GM12878 (cell line): ENCODE data around the gene ICE2. TPM values are rescaled to one million over a fixed set of nuclear protein-coding genes. Genes with fewer than 3 reads are reported as not detected.

Source experiments
- ATAC-seq: fragments of 200-7000 bp; cut with Tn5 transposase; 3 replicates; pipeline ENCODE4 v1.9.1; 2020; ENCODE audit warnings: mild to moderate bottlenecking, moderate library complexity
- BruUV-seq: library from RNA; stranded (reverse); fragments of 400-500 nt; replicated peaks from 2 replicates; lab custom pipeline; 2021; lab: Mats Ljungman, UMichigan
- CTCF ChIA-PET: fragments of 300-600 bp; sonication (Branson Sonifier 250); formaldehyde crosslinking; extraction: SDS; loops from one replicate; lab custom pipeline; 2021; ENCODE audit warnings: inconsistent platforms; lab: Yijun Ruan, JAX
- POLR2A ChIA-PET: fragments of 350-600 bp; formaldehyde crosslinking; extraction: SDS; loops from one replicate; lab custom pipeline; 2021; ENCODE audit warnings: inconsistent platforms; lab: Charles Lee
- RAD21 ChIA-PET: fragments of 300-600 bp; sonication (Branson Sonifier 250); formaldehyde crosslinking; loops from one replicate; lab custom pipeline; 2023; ENCODE audit warnings: antibody characterized with exemption; ENCODE audit not compliant: unreplicated experiment; lab: Charles Lee
- SMC1A ChIA-PET: fragments of 300-600 bp; sonication (Branson Sonifier 250); formaldehyde crosslinking; loops from one replicate; lab custom pipeline; 2023; ENCODE audit not compliant: unreplicated experiment, uncharacterized antibody; lab: Charles Lee
- DNase-seq: peaks from one replicate; pipeline ENCODE4 v3.0.0-alpha.2; 2011; ENCODE audit warnings: low read depth, low spot score
- FAIRE-seq: peaks from 3 replicates; lab custom pipeline; 2011; peaks lifted over from hg19 to GRCh38; lab: Jason Lieb, UNC
- H2AFZ ChIP-seq: 2 replicates; pipeline ENCODE4 v1.6.0; 2011; ENCODE audit warnings: low read depth, low read length, control low read depth; ENCODE audit not compliant: control insufficient read depth
- H3K27ac ChIP-seq: 2 replicates; pipeline ENCODE4 v1.5.1; 2011; ENCODE audit warnings: control low read depth; ENCODE audit not compliant: control insufficient read depth, insufficient read depth
- H3K27me3 ChIP-seq, 2 experiments: replicated peaks in 1 of 2; 2 replicates each; pipeline versions ENCODE4 v1.6.0 to v1.6.1; 2011; ENCODE audit warnings: low read length in 1 of 2; ENCODE audit not compliant: control insufficient read depth in 2 of 2, insufficient read depth in 2 of 2
- H3K36me3 ChIP-seq, 2 experiments: 2 replicates each; pipeline ENCODE4 v1.5.1; 2011; ENCODE audit warnings: low read length in 1 of 2; ENCODE audit not compliant: control insufficient read depth in 2 of 2, insufficient read depth in 2 of 2
- H3K4me1 ChIP-seq: 2 replicates; pipeline ENCODE4 v1.6.1; 2011; ENCODE audit warnings: mild to moderate bottlenecking, low read length, moderate library complexity, mixed read lengths; ENCODE audit not compliant: control insufficient read depth, insufficient read depth
- H3K4me2 ChIP-seq: 2 replicates; pipeline ENCODE4 v1.6.0; 2011; ENCODE audit warnings: control low read depth; ENCODE audit not compliant: control insufficient read depth, insufficient read depth
- H3K4me3 ChIP-seq: fragments of 200-600 bp; sonication (generic); 2 replicates; pipeline ENCODE4 v1.5.1; 2016
- H3K79me2 ChIP-seq: 2 replicates; pipeline ENCODE4 v1.6.0; 2011; ENCODE audit warnings: low read length; ENCODE audit not compliant: control insufficient read depth, insufficient read depth
- H3K9ac ChIP-seq: 2 replicates; pipeline ENCODE4 v1.8.0; 2011; ENCODE audit warnings: low read length, control low read depth, mixed read lengths; ENCODE audit not compliant: control insufficient read depth, insufficient read depth
- H3K9me3 ChIP-seq: replicated peaks from 3 replicates; pipeline ENCODE4 v1.5.1; 2011; ENCODE audit warnings: mild to moderate bottlenecking, low read length; ENCODE audit not compliant: control insufficient read depth, insufficient read depth
- H4K20me1 ChIP-seq: 2 replicates; pipeline ENCODE4 v1.6.0; 2011; ENCODE audit not compliant: control insufficient read depth, insufficient read depth
- BACH1 ChIP-seq: fragments of 450-650 bp; IDR thresholded peaks from 2 replicates; pipeline ENCODE4 v1.6.1; 2017; ENCODE audit warnings: mild to moderate bottlenecking, borderline replicate concordance
- EED ChIP-seq: sonication (generic); IDR thresholded peaks from 2 replicates; pipeline ENCODE4 v1.6.1; 2016; ENCODE audit warnings: antibody characterized with exemption, low read depth
- FOXM1 ChIP-seq: IDR thresholded peaks from 2 replicates; pipeline ENCODE4 v1.6.1; 2012; ENCODE audit warnings: low read depth, mild to moderate bottlenecking, inconsistent platforms, low read length, moderate library complexity
- GATAD2B ChIP-seq: fragments of 450-650 bp; conservative IDR thresholded peaks from 2 replicates; pipeline ENCODE4 v1.6.1; 2017; ENCODE audit warnings: low read depth, mild to moderate bottlenecking, moderate library complexity
- KDM1A ChIP-seq: fragments of 200-600 bp; sonication (generic); IDR thresholded peaks from 2 replicates; pipeline ENCODE4 v1.6.1; 2016; ENCODE audit warnings: borderline replicate concordance
- MYB ChIP-seq: fragments of 150-350 bp; IDR thresholded peaks from 2 replicates; pipeline ENCODE4 v1.6.1; 2014; ENCODE audit warnings: mild to moderate bottlenecking, low read depth, low read length, borderline replicate concordance
- NRF1 ChIP-seq: conservative IDR thresholded peaks from 2 replicates; pipeline ENCODE4 v1.6.1; 2011; ENCODE audit warnings: mild to moderate bottlenecking, low read depth, low read length, improper control_type of control experiment
- PAX8 ChIP-seq: fragments of 450-650 bp; IDR thresholded peaks from 2 replicates; pipeline ENCODE4 v1.6.1; 2017; ENCODE audit warnings: mild to moderate bottlenecking, moderate library complexity
- REST ChIP-seq: IDR thresholded peaks from 2 replicates; pipeline ENCODE4 v1.6.1; 2012; ENCODE audit warnings: mild to moderate bottlenecking, low read depth, low read length
- STAT3 ChIP-seq: IDR thresholded peaks from 2 replicates; pipeline ENCODE4 v1.6.1; 2011; ENCODE audit warnings: low read depth, low read length, improper control_type of control experiment
- ZBTB33 ChIP-seq: fragments of 450-650 bp; IDR thresholded peaks from 2 replicates; pipeline ENCODE4 v1.6.1; 2017; ENCODE audit warnings: mild to moderate bottlenecking
- ZBTB40 ChIP-seq: fragments of 450-650 bp; IDR thresholded peaks from 2 replicates; pipeline ENCODE4 v1.6.1; 2016; ENCODE audit warnings: mild to moderate bottlenecking, moderate library complexity, borderline replicate concordance
- WGBS: methylation state at CpG from one replicate; pipeline ENCODE4 v1.1.6; 2016; ENCODE audit warnings: low lambda C conversion rate; ENCODE audit not compliant: insufficient replicate concordance, insufficient coverage; ENCODE audit errors: missing lambda C conversion rate; 5-methylcytosine and 5-hydroxymethylcytosine counted together
- in situ Hi-C: fragments of 300-500 bp; cut with MboI; formaldehyde crosslinking; loops from 9 replicates; pipeline ENCODE4 v1.14.3; 2018; ENCODE audit warnings: mixed read lengths
- intact Hi-C: fragments of 100-400 bp; cut with micrococcal nuclease; formaldehyde crosslinking; loops from one replicate; pipeline ENCODE4 v1.14.2; 2022; ENCODE audit not compliant: unreplicated experiment
- polyA plus RNA-seq, 11 experiments: library from polyadenylated mRNA; depleted of rRNA in 4 of 11; unstranded in 6 of 11; stranded (reverse) in 5 of 11; fragments of >200 nt; fragmentation: Nextera tagmentation in 4 of 11; fragmentation: Illumina TruSeq in 1 of 11; extraction: Ambion mirVana in 4 of 11; extraction: Trizol in 1 of 11; gene quantifications; 1 replicate in 1 of 11; 2 replicates in 10 of 11; pipeline versions ENCODE4 v1.2.1 to v1.2.3, GENCODE V29; 2011 to 2016; ENCODE audit warnings: inconsistent platforms in 2 of 11, missing spikeins in 2 of 11, low read depth in 1 of 11
- total RNA-seq, 4 experiments: library from RNA; depleted of rRNA in 3 of 4; stranded (reverse); fragments of >200 nt in 3 of 4; fragmentation: Illumina TruSeq in 1 of 4; extraction: Trizol in 1 of 4; gene quantifications; 2 replicates each; pipeline versions ENCODE4 v1.2.1 to v1.2.3, GENCODE V29; 2013 to 2021

Gene ICE2
- total and polyA plus RNA-seq, 10 of the 15 experiments (the other 5 are each of a cell fraction or from before 2014, with no cell fraction given): 14.2 to 62.0 (median 44.9) TPM

- ATAC-seq: peak; percentile 80
- POLR2A ChIA-PET: interaction anchor here (0.6 to 1.3 kb wide), 2 partner anchors 24 to 118 kb away, joined by 3 to 6 read pairs; no protein-coding TSS in a partner anchor
- peaks cover 3% of the 10 kb centered on the region for H3K79me2 ChIP-seq
- CTCF ChIA-PET: interaction anchor here (0.6 to 7.1 kb wide), 60 partner anchors 9 to 1314 kb away, joined by 3 to 222 read pairs (median 5); partner anchors contain the start of genes ANXA2 and ICE2
- H3K4me1 ChIP-seq: peaks cover 16% of the 10 kb centered on the region
- in situ Hi-C loops: loop anchor here (25.0 kb wide), 1 partner anchor 1317 kb away; no protein-coding TSS in a partner anchor
- H3K36me3 ChIP-seq: peaks cover 7 to 12% of the 10 kb centered on the region in 2 experiments
- RAD21 ChIA-PET: interaction anchor here (0.8 to 3.1 kb wide), 35 partner anchors 8 to 412 kb away, joined by 3 to 43 read pairs (median 4); partner anchors contain the start of gene ANXA2
- no peak for FAIRE-seq
- no TSS peak for BruUV-seq
- no peaks in the 10 kb centered on the region for H4K20me1 ChIP-seq
- WGBS: 32% methylated on average over 6 of the region's 6 CpGs
- H2AFZ ChIP-seq: no peak overlapping the region; the same call in 1 of the 2 replicates
- H3K9ac ChIP-seq: no peak overlapping the region
- SMC1A ChIA-PET: interaction anchor here (0.6 to 4.2 kb wide), 47 partner anchors 8 to 412 kb away, joined by 3 to 71 read pairs (median 5); no protein-coding TSS in a partner anchor
- H3K9me3 ChIP-seq: no peaks in the 10 kb centered on the region
- intact Hi-C loops: loop anchor here (1.0 to 5.0 kb wide), 3 partner anchors 31 to 161 kb away; no protein-coding TSS in a partner anchor
- H3K27me3 ChIP-seq: no peaks in the 10 kb centered on the region
- no peak for DNase-seq
- H3K4me2 ChIP-seq: peak overlapping the region; percentile 71
- no peak overlapping the region for H3K4me3 ChIP-seq
- H3K27ac ChIP-seq: peak overlapping the region; percentile 67
- TF ChIP-seq KDM1A (no peak), NRF1 (no peak), EED (0 out of 2 replicates have a peak, but pooled peaks have one; percentile 40), FOXM1 (no peak), ZBTB40 (no peak), REST (no peak), STAT3 (0 out of 2 replicates have a peak, but pooled peaks have one; percentile 8), ZBTB33 (no peak), MYB (no peak), GATAD2B (no peak), BACH1 (no peak), PAX8 (no peak)
Measured at GRCh38 chr15:60520013-60520824, 41.3 kb upstream of the ICE2 start.
